Adipose tissue (tissue), 3 donors: ENCODE measurements around the gene SOAT1. TPM values are rescaled to one million over a fixed set of nuclear protein-coding genes. Genes with fewer than 3 reads are reported as not detected.
"Not testable (repeated sequence)": the region's sequence is repeated elsewhere in the genome, so short reads cannot be mapped to it uniquely, and the experiment has no call there.

Source experiments
- H3K27ac ChIP-seq: one replicate; pipeline ENCODE4 v1.5.1; 2013; ENCODE audit warnings: low read depth, low read length
- WGBS, 3 donors: extraction: QIAGEN DNeasy Blood & Tissue Kit; methylation state at CpG; one replicate each; pipeline ENCODE4 v1.1.7; 2013; 5-methylcytosine and 5-hydroxymethylcytosine counted together
- polyA plus RNA-seq, 3 donors: library from polyadenylated mRNA; stranded (reverse); fragments of 200-250 nt; gene quantifications; one replicate each; pipeline ENCODE4 v1.2.3, GENCODE V29; 2013
- donor health status: healthy with polysubstance abuse.
- donor health status: Bipolar disorder and iron deficiency.
- donor health status: healthy.

The SOAT1 gene
- 10 to 100 TPM in 1 of 3 donors, 1 to 10 TPM in 2; 4.5 to 11.8 (median 8.2) TPM for polyA plus RNA-seq

- peak within 1 kb of the TSS; percentile 96 for H3K27ac ChIP-seq
- WGBS, 3 donors, result 0 to 1% (median 0%) methylated on average over 58 to 70 of the region's 71 CpGs
These were observed at the start of gene SOAT1 for GRCh38 chr1:179293340-179294327. TSS of gene SOAT1 (plus strand) at chr1:179293797. CDS start at chr1:179302685, 8,888 bp downstream.

- WGBS, 3 donors, result 51 to 86% (median 83%) methylated on average over 2 of the region's 2 CpGs
- H3K27ac ChIP-seq, result not testable (repeated sequence)
These were observed 48.2 kb upstream of the SOAT1 start for GRCh38 chr1:179245426-179245825.

GRCh38 chr1:179247923-179248322, 45.7 kb upstream of the SOAT1 start:
- WGBS, 3 donors, result 82 to 94% (median 89%) methylated on average over 9 of the region's 9 CpGs
- H3K27ac ChIP-seq, result no peak overlapping the region

GRCh38 chr1:179251675-179252074, 41.9 kb upstream of the SOAT1 start:
- 0 to 31% (median 11%) methylated on average over 1 of the region's 1 CpG for WGBS, 3 donors
- no peak overlapping the region for H3K27ac ChIP-seq

- no peak overlapping the region for H3K27ac ChIP-seq
- 86 to 88% (median 88%) methylated on average over 4 of the region's 4 CpGs for WGBS, 3 donors
These were observed 41.0 kb upstream of the SOAT1 start for GRCh38 chr1:179252606-179253005.

GRCh38 chr1:179253286-179253972, 40.2 kb upstream of the SOAT1 start:
- 69 to 82% (median 76%) methylated on average over 8 of the region's 8 CpGs for WGBS, 3 donors
- no peak overlapping the region for H3K27ac ChIP-seq

- WGBS, 3 donors, result 85 to 88% (median 88%) methylated on average over 1 of the region's 1 CpG
- no peak overlapping the region for H3K27ac ChIP-seq
These were observed 31.4 kb upstream of the SOAT1 start for GRCh38 chr1:179262183-179262582.

- no peak overlapping the region for H3K27ac ChIP-seq
These were observed 30.5 kb upstream of the SOAT1 start for GRCh38 chr1:179263121-179263520.

GRCh38 chr1:179264507-179264906, 29.1 kb upstream of the SOAT1 start:
- 43 to 80% (median 72%) methylated on average over 3 of the region's 3 CpGs for WGBS, 3 donors
- no peak overlapping the region for H3K27ac ChIP-seq

GRCh38 chr1:179269071-179269470, 24.5 kb upstream of the SOAT1 start:
- no peak overlapping the region for H3K27ac ChIP-seq

GRCh38 chr1:179274424-179274823, 19.2 kb upstream of the SOAT1 start:
- H3K27ac ChIP-seq, result not testable (repeated sequence)
- 88 to 92% (median 90%) methylated on average over 5 of the region's 5 CpGs for WGBS, 3 donors

- WGBS, 3 donors, result 97% methylated on average over 5 of the region's 5 CpGs
These were observed 14.7 kb upstream of the SOAT1 start for GRCh38 chr1:179278920-179279319.

GRCh38 chr1:179283992-179284391, 9.6 kb upstream of the SOAT1 start:
- 75 to 88% (median 84%) methylated on average over 2 of the region's 2 CpGs for WGBS, 3 donors
- H3K27ac ChIP-seq, result no peak overlapping the region

More at GRCh38 chr1:179278920-179279319, 14.7 kb upstream of the SOAT1 start:
- H3K27ac ChIP-seq, result no peak overlapping the region

GRCh38 chr1:179287946-179288345, 5.7 kb upstream of the SOAT1 start:
- H3K27ac ChIP-seq, result no peak overlapping the region
- WGBS, 3 donors, result 27 to 92% (median 85%) methylated on average over 6 of the region's 6 CpGs

- WGBS, 3 donors, result 27 to 79% (median 67%) methylated on average over 2 of the region's 2 CpGs
- no peak overlapping the region for H3K27ac ChIP-seq
These were observed 4.6 kb upstream of the SOAT1 start for GRCh38 chr1:179288977-179289376.

GRCh38 chr1:179295164-179295755, 1.7 kb downstream of the SOAT1 start:
- H3K27ac ChIP-seq, result no peak overlapping the region
- 74 to 95% (median 94%) methylated on average over 2 of the region's 2 CpGs for WGBS, 3 donors

GRCh38 chr1:179296356-179297104, 2.9 kb downstream of the SOAT1 start:
- no peak overlapping the region for H3K27ac ChIP-seq
- WGBS, 3 donors, result 51 to 93% (median 91%) methylated on average over 4 of the region's 4 CpGs

- WGBS, 3 donors, result 63 to 76% (median 76%) methylated on average over 3 of the region's 3 CpGs
- H3K27ac ChIP-seq, result no peak overlapping the region
These were observed 3.4 kb downstream of the SOAT1 start for GRCh38 chr1:179297105-179297378.

GRCh38 chr1:179298952-179299351, 5.4 kb downstream of the SOAT1 start:
- WGBS, 3 donors, result 77 to 82% (median 79%) methylated on average over 3 of the region's 3 CpGs
- no peak overlapping the region for H3K27ac ChIP-seq
